Choroid plexus epithelial cell (primary cell): ENCODE measurements around the gene MDH1B.
A peak's percentile ranks its signal among the peaks of the same experiment; 100 is the strongest.

Experiments
- DNase-seq: peaks from one replicate; pipeline ENCODE4 v3.0.0-alpha.2; 2010; ENCODE audit warnings: low read depth
- H3K4me3 ChIP-seq: 2 replicates; pipeline ENCODE4 v1.5.1; 2011; ENCODE audit warnings: low read depth, mild to moderate bottlenecking, control low read depth, low read length, moderate library complexity
- TF ChIP-seq, protein P1 (sequence below): conservative IDR thresholded peaks from 2 replicates; pipeline ENCODE4 v1.5.1; 2011; ENCODE audit warnings: low read depth, mild to moderate bottlenecking, control low read depth, inconsistent platforms, low read length, moderate library complexity

The MDH1B gene

DNA sequence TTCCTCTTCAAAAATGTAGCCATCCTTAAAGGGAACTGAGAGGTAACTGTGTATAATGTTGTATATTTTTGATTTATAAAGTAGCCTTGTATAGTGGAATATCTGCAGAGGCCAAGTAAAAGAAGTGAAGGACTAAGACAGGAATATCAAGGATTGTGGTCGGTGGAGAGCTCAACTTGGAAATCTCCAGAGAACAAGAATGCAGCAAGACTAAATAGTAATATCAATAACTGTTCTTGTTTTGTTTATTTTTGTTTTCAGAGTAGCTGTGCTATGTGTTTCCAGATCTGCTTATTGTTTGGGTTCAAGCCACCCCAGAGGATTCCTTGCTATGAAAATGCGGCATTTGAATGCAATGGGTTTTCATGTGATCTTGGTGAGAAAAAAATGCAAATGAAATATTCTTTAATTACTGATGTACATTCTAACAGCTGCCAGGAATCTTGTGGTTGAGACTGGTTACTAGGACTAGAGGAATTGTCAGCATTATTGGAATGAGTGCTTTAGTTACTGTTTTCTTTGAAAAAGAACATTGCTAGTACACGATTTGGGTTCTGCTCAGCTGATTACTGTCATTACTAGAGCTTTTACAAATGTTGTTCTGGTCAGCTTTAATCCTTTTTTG, 25.3 kb upstream of the MDH1B start:
- no peak overlapping the region for H3K4me3 ChIP-seq
- DNase-seq = peak; percentile 70
- TF ChIP-seq, protein P1, sequence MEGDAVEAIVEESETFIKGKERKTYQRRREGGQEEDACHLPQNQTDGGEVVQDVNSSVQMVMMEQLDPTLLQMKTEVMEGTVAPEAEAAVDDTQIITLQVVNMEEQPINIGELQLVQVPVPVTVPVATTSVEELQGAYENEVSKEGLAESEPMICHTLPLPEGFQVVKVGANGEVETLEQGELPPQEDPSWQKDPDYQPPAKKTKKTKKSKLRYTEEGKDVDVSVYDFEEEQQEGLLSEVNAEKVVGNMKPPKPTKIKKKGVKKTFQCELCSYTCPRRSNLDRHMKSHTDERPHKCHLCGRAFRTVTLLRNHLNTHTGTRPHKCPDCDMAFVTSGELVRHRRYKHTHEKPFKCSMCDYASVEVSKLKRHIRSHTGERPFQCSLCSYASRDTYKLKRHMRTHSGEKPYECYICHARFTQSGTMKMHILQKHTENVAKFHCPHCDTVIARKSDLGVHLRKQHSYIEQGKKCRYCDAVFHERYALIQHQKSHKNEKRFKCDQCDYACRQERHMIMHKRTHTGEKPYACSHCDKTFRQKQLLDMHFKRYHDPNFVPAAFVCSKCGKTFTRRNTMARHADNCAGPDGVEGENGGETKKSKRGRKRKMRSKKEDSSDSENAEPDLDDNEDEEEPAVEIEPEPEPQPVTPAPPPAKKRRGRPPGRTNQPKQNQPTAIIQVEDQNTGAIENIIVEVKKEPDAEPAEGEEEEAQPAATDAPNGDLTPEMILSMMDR = no peak

DNA sequence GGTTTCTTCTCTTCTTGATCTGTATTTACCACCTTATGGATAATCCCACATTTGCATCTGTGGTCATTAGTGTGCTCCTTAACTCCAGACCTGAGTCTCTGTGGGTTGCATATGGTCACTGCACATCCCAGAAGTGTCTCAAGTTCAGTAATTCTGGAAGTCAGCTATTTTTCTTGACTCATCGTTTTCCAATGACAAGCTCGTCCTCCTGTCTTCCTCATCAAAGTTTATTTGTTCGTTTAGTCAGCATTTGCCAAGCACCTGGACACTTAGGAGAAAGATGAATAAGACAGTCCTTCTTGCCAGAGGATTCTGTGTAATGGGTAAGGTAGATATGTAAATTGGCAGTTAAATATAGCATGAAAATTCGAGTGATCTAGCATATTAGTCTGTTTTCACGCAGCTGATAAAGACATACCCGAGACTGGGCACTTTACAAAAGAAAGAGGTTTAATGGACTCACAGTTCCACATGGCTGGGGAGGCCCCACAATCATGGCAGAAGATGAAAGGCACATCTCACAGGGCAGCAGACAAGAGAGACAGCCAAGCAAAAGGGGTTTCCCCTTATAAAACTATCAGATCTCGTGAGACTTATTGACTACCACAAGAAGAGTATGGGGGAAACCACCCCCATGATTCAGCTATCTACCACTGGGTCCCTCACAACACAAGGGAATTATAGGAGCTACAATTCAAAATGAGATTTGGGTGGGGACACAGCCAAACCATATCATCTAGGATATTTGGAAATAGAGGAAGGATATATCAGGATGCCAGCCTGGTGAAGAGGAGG, 19.6 kb upstream of the MDH1B start:
- TF ChIP-seq, protein P1 = no peak
- no peak for DNase-seq
- no peak overlapping the region for H3K4me3 ChIP-seq

DNA sequence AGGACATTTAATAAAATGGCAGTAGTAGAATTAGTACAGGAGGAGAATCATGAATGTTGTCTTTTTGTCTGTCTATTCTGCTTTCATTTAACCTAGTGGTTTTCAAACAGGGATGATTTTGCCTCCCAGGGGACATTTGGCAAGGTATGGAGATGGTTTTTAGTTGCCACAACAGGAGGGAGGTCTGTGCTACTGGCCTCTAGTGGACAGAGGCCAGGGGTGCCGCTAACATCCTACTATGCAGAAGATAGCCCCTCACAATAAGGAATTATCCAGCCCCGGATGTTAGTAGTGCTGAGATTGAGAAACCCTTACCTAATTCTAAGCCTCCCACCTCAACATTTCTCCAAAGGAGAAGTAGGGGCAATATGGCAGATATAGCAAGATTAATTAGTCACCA, 18.6 kb upstream of the MDH1B start:
- peak; percentile 48 for DNase-seq
- TF ChIP-seq, protein P1 = peak; percentile 78
- H3K4me3 ChIP-seq = no peak overlapping the region

DNA sequence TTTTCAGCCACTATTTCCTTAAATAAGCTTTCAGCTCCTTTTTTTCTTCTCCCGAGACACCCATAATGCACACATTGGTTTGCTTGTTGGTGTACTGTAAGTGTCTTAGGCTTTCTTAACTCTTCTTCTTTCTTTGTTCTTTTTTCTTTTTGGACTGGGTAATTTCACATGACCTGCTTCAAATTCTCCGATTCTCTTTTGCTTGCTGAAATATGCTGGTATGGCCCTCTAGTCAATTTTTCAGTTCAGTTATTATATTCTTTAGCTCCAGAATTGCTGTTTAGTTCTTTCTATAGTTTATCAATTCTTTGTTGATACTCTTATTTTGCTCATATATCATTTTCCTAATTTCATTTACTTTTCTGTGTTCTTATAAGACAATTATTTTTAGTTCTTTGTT, 15.5 kb upstream of the MDH1B start:
- no peak for DNase-seq
- TF ChIP-seq, protein P1 = no peak
- H3K4me3 ChIP-seq = no peak overlapping the region

DNA sequence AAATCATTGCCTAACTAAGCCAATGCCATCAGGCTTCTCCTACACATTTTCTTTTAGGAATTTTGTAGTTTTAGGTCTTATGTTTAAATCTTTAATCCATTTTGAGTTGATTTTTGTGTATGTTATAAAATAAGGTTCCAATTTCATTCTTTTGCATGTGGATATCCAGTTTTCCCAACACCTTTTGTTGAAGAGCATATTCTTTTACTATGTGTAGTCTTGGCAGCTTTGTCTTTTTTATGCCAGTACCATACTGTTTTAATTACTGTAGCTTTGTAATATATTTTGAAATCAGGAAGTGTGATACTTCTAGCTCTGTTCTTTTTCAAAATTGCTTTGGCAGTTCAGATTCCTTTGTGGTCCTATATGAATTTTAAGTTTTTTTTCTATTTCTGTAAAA, 11.3 kb upstream of the MDH1B start:
- TF ChIP-seq, protein P1 = no peak
- DNase-seq = no peak
- H3K4me3 ChIP-seq = no peak overlapping the region

DNA sequence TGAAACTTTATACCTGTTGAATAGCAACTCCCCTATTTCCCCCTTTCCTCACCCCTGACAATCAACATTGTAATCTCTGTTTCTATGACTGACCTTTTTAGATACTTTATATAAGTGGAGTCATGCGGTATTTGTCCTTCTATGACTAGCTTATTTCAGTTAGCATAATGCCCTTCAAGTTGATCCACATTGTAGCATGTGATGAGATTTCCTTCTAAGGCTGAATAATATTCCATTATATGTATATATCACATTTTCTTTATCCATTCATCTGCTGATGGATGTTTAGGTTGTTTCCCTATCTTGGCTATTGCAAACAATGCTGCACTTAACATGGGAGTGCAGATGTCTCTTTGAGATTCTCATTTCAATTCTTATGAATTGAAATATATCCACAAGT, 9.7 kb upstream of the MDH1B start:
- H3K4me3 ChIP-seq = no peak overlapping the region
- no peak for DNase-seq
- TF ChIP-seq, protein P1 = no peak
